Brain microvascular endothelial cell (primary cell): ENCODE results near the gene CDC42EP2.

Source experiments
- DNase-seq: peaks from one replicate; pipeline ENCODE4 v3.0.0-alpha.2; 2020
- H3K27ac ChIP-seq: fragments of 250-450 bp; sonication (Bioruptor Pico); 2 replicates; pipeline ENCODE4 v1.5.1; 2020; ENCODE audit warnings: mild to moderate bottlenecking, moderate library complexity
- H3K27me3 ChIP-seq: fragments of 250-450 bp; sonication (Bioruptor Pico); replicated peaks from 2 replicates; pipeline ENCODE4 v1.5.1; 2020; ENCODE audit warnings: mild to moderate bottlenecking
- H3K36me3 ChIP-seq: fragments of 250-450 bp; sonication (Bioruptor Pico); replicated peaks from 2 replicates; pipeline ENCODE4 v1.5.1; 2020; ENCODE audit warnings: mild to moderate bottlenecking
- H3K4me3 ChIP-seq: 2 replicates; pipeline ENCODE4 v1.5.1; 2011; ENCODE audit warnings: low read depth, mild to moderate bottlenecking, control low read depth, low read length, moderate library complexity
- in situ Hi-C: cut with HindIII; loops from 2 replicates; pipeline ENCODE4 v1.10.0; 2017; ENCODE audit warnings: low sequenced_read_pairs, low pct_ligation_motif_present
- TF ChIP-seq, protein P1 (sequence below): IDR thresholded peaks from 2 replicates; pipeline ENCODE4 v1.5.1; 2011; ENCODE audit warnings: low read depth, mild to moderate bottlenecking, moderate library complexity, low read length, control low read depth, inconsistent platforms; ENCODE audit errors: missing control alignments

Gene CDC42EP2

GRCh38 chr11:65356394-65356972 is 41.8 kb downstream of the CDC42EP2 start:
- H3K4me3 ChIP-seq, result no peak overlapping the region
- TF ChIP-seq, protein P1, sequence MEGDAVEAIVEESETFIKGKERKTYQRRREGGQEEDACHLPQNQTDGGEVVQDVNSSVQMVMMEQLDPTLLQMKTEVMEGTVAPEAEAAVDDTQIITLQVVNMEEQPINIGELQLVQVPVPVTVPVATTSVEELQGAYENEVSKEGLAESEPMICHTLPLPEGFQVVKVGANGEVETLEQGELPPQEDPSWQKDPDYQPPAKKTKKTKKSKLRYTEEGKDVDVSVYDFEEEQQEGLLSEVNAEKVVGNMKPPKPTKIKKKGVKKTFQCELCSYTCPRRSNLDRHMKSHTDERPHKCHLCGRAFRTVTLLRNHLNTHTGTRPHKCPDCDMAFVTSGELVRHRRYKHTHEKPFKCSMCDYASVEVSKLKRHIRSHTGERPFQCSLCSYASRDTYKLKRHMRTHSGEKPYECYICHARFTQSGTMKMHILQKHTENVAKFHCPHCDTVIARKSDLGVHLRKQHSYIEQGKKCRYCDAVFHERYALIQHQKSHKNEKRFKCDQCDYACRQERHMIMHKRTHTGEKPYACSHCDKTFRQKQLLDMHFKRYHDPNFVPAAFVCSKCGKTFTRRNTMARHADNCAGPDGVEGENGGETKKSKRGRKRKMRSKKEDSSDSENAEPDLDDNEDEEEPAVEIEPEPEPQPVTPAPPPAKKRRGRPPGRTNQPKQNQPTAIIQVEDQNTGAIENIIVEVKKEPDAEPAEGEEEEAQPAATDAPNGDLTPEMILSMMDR, result no peak
- in situ Hi-C loops, result no loop called here
- peaks cover 5% of the 10 kb centered on the region for H3K27me3 ChIP-seq
- no peak overlapping the region for H3K27ac ChIP-seq
- peaks cover 15% of the 10 kb centered on the region for H3K36me3 ChIP-seq
- DNase-seq, result no peak

- in situ Hi-C loops, result no loop called here
- no peak for DNase-seq
- Histone ChIP-seq H3K27ac (no peak overlapping the region), H3K36me3 (peaks cover 4% of the 10 kb centered on the region), H3K4me3 (no peak overlapping the region), H3K27me3 (peaks cover 5% of the 10 kb centered on the region)
- TF ChIP-seq, protein P1, result no peak
Measured at GRCh38 chr11:65357856-65358356, 43.2 kb downstream of the CDC42EP2 start.

DNA sequence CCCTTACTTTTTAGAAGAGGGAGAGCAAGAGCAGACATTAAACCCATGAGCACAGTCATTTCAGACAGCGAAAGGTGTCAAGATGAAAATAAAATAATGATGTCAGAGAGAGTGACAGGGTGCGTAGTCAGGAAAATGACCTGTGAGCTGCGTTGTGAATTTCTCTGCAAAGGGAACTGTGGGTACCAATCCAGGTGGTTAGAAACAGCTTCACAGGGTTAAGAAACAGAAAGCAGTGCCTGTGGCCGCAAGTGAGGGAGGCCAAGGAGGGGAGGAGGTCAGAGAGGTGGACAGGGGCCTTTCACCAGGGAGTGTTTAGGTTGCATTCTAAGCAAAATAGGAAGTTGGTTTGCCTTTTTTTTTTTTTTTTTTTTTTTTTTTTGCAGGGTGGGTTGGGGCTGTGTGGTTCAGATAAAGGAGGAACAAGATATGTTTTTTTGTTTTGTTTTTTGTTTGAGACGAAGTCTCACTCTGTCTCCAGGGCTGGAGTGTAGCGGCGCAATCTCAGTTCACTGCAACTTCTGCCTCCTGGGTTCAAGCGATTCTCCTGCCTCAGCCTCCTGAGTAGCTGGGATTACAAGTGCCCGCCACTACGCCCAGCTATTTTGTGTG is 47.8 kb downstream of the CDC42EP2 start:
- TF ChIP-seq, protein P1, result no peak
- no peak overlapping the region for H3K27ac ChIP-seq
- H3K27me3 ChIP-seq, result no peaks in the 10 kb centered on the region
- no peaks in the 10 kb centered on the region for H3K36me3 ChIP-seq
- DNase-seq, result no peak
- in situ Hi-C loops, result no loop called here
- H3K4me3 ChIP-seq, result no peak overlapping the region

DNA sequence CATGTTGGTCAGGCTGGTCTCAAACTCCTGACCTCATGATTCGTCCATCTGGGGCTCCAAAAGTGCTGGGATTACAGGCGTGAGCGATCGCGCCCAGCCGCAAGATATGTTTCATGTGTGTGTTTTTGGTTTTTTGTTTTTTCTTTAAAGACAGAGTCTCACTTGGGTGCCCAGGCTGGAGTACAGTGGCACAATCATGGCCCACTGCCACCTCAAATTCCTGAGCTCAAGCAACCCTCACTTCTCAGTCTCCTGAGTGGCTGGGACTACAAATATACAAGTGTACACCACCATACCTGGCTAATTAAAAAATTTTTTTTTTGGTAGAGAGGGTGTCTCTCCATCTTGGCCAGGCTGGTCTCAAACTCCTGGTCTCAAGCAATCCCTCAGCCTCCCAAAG is 48.3 kb downstream of the CDC42EP2 start:
- DNase-seq, result no peak
- no peaks in the 10 kb centered on the region for H3K36me3 ChIP-seq
- in situ Hi-C loops, result no loop called here
- TF ChIP-seq, protein P1, result no peak
- H3K27me3 ChIP-seq, result no peaks in the 10 kb centered on the region
- H3K27ac ChIP-seq, result no peak overlapping the region
- no peak overlapping the region for H3K4me3 ChIP-seq

DNA sequence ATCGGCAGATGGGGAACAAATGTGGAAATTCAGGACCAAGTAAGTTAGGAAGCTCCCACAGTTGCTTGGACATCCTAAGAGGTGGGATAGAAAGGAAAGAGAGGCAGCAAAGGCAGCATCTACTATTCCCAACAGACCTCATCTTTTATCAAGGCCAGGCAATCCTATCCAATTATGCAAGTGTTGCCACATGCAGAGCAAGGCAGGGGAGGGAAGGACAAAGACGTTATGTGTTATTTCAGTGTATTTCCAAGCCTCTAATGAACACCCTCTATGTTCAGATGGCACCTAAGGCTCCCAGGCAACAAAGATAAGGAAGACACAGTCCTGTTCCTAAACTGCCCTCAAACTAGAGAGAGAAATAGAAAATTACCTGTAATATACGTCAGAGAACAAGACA is 49.1 kb downstream of the CDC42EP2 start:
- H3K36me3 ChIP-seq, result no peaks in the 10 kb centered on the region
- DNase-seq, result no peak
- H3K27ac ChIP-seq, result no peak overlapping the region
- H3K27me3 ChIP-seq, result no peaks in the 10 kb centered on the region
- H3K4me3 ChIP-seq, result no peak overlapping the region
- in situ Hi-C loops, result no loop called here
- TF ChIP-seq, protein P1, result no peak
